IPS DF 6.9 (cell line): ENCODE measurements around the gene CHAMP1.

ENCODE experiments used
- DNase-seq: peaks from one replicate; pipeline ENCODE4 v3.0.0-alpha.2; 2013; ENCODE audit warnings: low read depth, low spot score
- H3K27ac ChIP-seq: one replicate; pipeline ENCODE4 v1.5.1; 2013; ENCODE audit warnings: low read length, control low read depth
- H3K27me3 ChIP-seq: 2 replicates; pipeline ENCODE4 v1.6.1; 2013; ENCODE audit warnings: mild to moderate bottlenecking, low read length; ENCODE audit not compliant: control insufficient read depth, insufficient read depth
- H3K36me3 ChIP-seq: 2 replicates; pipeline ENCODE4 v1.6.1; 2013; ENCODE audit warnings: low read length; ENCODE audit not compliant: control insufficient read depth, insufficient read depth
- H3K4me1 ChIP-seq: 2 replicates; pipeline ENCODE4 v1.6.1; 2013; ENCODE audit warnings: low read length; ENCODE audit not compliant: control insufficient read depth, insufficient read depth
- H3K4me3 ChIP-seq: 2 replicates; pipeline ENCODE4 v1.5.1; 2013; ENCODE audit warnings: mild to moderate bottlenecking, low read length
- H3K9me3 ChIP-seq: 2 replicates; pipeline ENCODE4 v1.6.1; 2013; ENCODE audit warnings: low read length, inconsistent platforms; ENCODE audit not compliant: control insufficient read depth, insufficient read depth
- WGBS: extraction: QIAGEN DNeasy Blood & Tissue Kit; methylation state at CpG from one replicate; pipeline ENCODE4 v1.1.7; 2013; ENCODE audit warnings: mixed read lengths, missing lambda C conversion rate; ENCODE audit not compliant: insufficient read length, insufficient coverage; 5-methylcytosine and 5-hydroxymethylcytosine counted together

CHAMP1 gene

GRCh38 chr13:114315074-114315785 is 927 bp downstream of the CHAMP1 start:
- H3K36me3 ChIP-seq = no peaks in the 10 kb centered on the region
- WGBS = 100% methylated on average over 1 of the region's 7 CpGs
- peak overlapping the region; percentile 84; the same call in 1 of the 2 replicates for H3K4me3 ChIP-seq
- no peaks in the 10 kb centered on the region for H3K27me3 ChIP-seq
- no peaks in the 10 kb centered on the region for H3K9me3 ChIP-seq
- no peak overlapping the region for H3K27ac ChIP-seq
- DNase-seq = no peak
- no peaks in the 10 kb centered on the region for H3K4me1 ChIP-seq

GRCh38 chr13:114318624-114319023 is 4.3 kb downstream of the CHAMP1 start:
- no CpG with 5 or more reads among the region's 1 CpG for WGBS
- H3K4me3 ChIP-seq = no peak overlapping the region
- H3K27me3 ChIP-seq = no peaks in the 10 kb centered on the region
- no peaks in the 10 kb centered on the region for H3K4me1 ChIP-seq
- H3K27ac ChIP-seq = no peak overlapping the region
- H3K9me3 ChIP-seq = no peaks in the 10 kb centered on the region
- DNase-seq = no peak
- H3K36me3 ChIP-seq = no peaks in the 10 kb centered on the region

GRCh38 chr13:114319441-114319913 is 5.2 kb downstream of the CHAMP1 start:
- Histone ChIP-seq H3K4me1 (no peaks in the 10 kb centered on the region), H3K36me3 (peaks cover 8% of the 10 kb centered on the region; the same call in 1 of the 2 replicates), H3K27ac (no peak overlapping the region), H3K4me3 (no peak overlapping the region), H3K27me3 (no peaks in the 10 kb centered on the region), H3K9me3 (no peaks in the 10 kb centered on the region)
- no CpG with 5 or more reads among the region's 3 CpGs for WGBS
- no peak for DNase-seq

- no peaks in the 10 kb centered on the region for H3K27me3 ChIP-seq
- no peaks in the 10 kb centered on the region for H3K4me1 ChIP-seq
- DNase-seq = no peak
- H3K9me3 ChIP-seq = no peaks in the 10 kb centered on the region
- H3K36me3 ChIP-seq = peaks cover 13% of the 10 kb centered on the region; the same call in 1 of the 2 replicates
- no peak overlapping the region for H3K4me3 ChIP-seq
- H3K27ac ChIP-seq = no peak overlapping the region
Observed at GRCh38 chr13:114320065-114320464, 5.8 kb downstream of the CHAMP1 start.

- Histone ChIP-seq H3K27me3 (no peaks in the 10 kb centered on the region), H3K36me3 (peaks cover 15% of the 10 kb centered on the region; the same call in 1 of the 2 replicates), H3K4me3 (no peak overlapping the region), H3K4me1 (no peaks in the 10 kb centered on the region), H3K9me3 (no peaks in the 10 kb centered on the region), H3K27ac (no peak overlapping the region)
- no peak for DNase-seq
- WGBS = no CpG with 5 or more reads among the region's 3 CpGs
Observed at GRCh38 chr13:114321256-114321655, 7.0 kb downstream of the CHAMP1 start.

- no peak overlapping the region for H3K27ac ChIP-seq
- H3K4me3 ChIP-seq = no peak overlapping the region
- peaks cover 15% of the 10 kb centered on the region; the same call in 1 of the 2 replicates for H3K36me3 ChIP-seq
- no CpG with 5 or more reads among the region's 2 CpGs for WGBS
- no peak for DNase-seq
- no peaks in the 10 kb centered on the region for H3K4me1 ChIP-seq
- no peaks in the 10 kb centered on the region for H3K27me3 ChIP-seq
- no peaks in the 10 kb centered on the region for H3K9me3 ChIP-seq
Observed at GRCh38 chr13:114323349-114323748, 9.0 kb downstream of the CHAMP1 start.

- H3K4me3 ChIP-seq = no peak overlapping the region
- no peak for DNase-seq
- H3K27me3 ChIP-seq = no peaks in the 10 kb centered on the region
- H3K36me3 ChIP-seq = peaks cover 15% of the 10 kb centered on the region; the same call in 1 of the 2 replicates
- H3K9me3 ChIP-seq = no peaks in the 10 kb centered on the region
- no peak overlapping the region for H3K27ac ChIP-seq
- no peaks in the 10 kb centered on the region for H3K4me1 ChIP-seq
- no CpG with 5 or more reads among the region's 4 CpGs for WGBS
Observed at GRCh38 chr13:114324334-114324733, 10.0 kb downstream of the CHAMP1 start.

GRCh38 chr13:114325729-114326128 is 11.4 kb downstream of the CHAMP1 start:
- no peaks in the 10 kb centered on the region for H3K9me3 ChIP-seq
- no peak overlapping the region for H3K4me3 ChIP-seq
- H3K36me3 ChIP-seq = peaks cover 15% of the 10 kb centered on the region; the same call in 1 of the 2 replicates
- no CpG with 5 or more reads among the region's 3 CpGs for WGBS
- no peak overlapping the region for H3K27ac ChIP-seq
- no peak for DNase-seq
- no peaks in the 10 kb centered on the region for H3K27me3 ChIP-seq
- no peaks in the 10 kb centered on the region for H3K4me1 ChIP-seq

- Histone ChIP-seq H3K4me1 (no peaks in the 10 kb centered on the region), H3K4me3 (no peak overlapping the region), H3K27me3 (no peaks in the 10 kb centered on the region), H3K36me3 (peaks cover 15% of the 10 kb centered on the region; the same call in 1 of the 2 replicates), H3K27ac (no peak overlapping the region), H3K9me3 (no peaks in the 10 kb centered on the region)
- no CpG with 5 or more reads among the region's 6 CpGs for WGBS
- no peak for DNase-seq
Observed at GRCh38 chr13:114328034-114328433, 13.7 kb downstream of the CHAMP1 start.

- no peak for DNase-seq
- Histone ChIP-seq H3K27me3 (no peaks in the 10 kb centered on the region), H3K4me1 (no peaks in the 10 kb centered on the region), H3K4me3 (no peak overlapping the region), H3K9me3 (no peaks in the 10 kb centered on the region), H3K27ac (no peak overlapping the region), H3K36me3 (peaks cover 15% of the 10 kb centered on the region; the same call in 1 of the 2 replicates)
- no CpG with 5 or more reads among the region's 1 CpG for WGBS
Observed at GRCh38 chr13:114328595-114328994, 14.3 kb downstream of the CHAMP1 start.

- H3K36me3 ChIP-seq = peaks cover 2% of the 10 kb centered on the region; the same call in 1 of the 2 replicates
- no CpG with 5 or more reads among the region's 5 CpGs for WGBS
- H3K4me1 ChIP-seq = no peaks in the 10 kb centered on the region
- DNase-seq = no peak
- no peak overlapping the region for H3K4me3 ChIP-seq
- H3K27ac ChIP-seq = no peak overlapping the region
- H3K27me3 ChIP-seq = no peaks in the 10 kb centered on the region
- H3K9me3 ChIP-seq = no peaks in the 10 kb centered on the region
Observed at GRCh38 chr13:114330086-114330485, 15.8 kb downstream of the CHAMP1 start.
